HEK293 (cell line): ENCODE measurements around the gene CACNA1C.

Experiments
- CTCF ChIA-PET: fragments of 350-600 bp; formaldehyde crosslinking; extraction: SDS; loops from one replicate; lab custom pipeline; 2021; ENCODE audit warnings: antibody characterized with exemption; lab: Yijun Ruan, JAX
- POLR2A ChIA-PET: fragments of 300-600 bp; formaldehyde crosslinking; extraction: SDS; loops from one replicate; lab custom pipeline; 2020; ENCODE audit warnings: antibody characterized with exemption, inconsistent platforms; lab: Yijun Ruan, JAX
- H3K27ac ChIP-seq: fragments of 200-500 bp; sonication (Bioruptor generic); 2 replicates; pipeline ENCODE4 v1.5.1; 2014; ENCODE audit warnings: low read depth, low read length, control low read depth, inconsistent platforms; ENCODE audit errors: extremely low read depth
- H3K36me3 ChIP-seq, 2 experiments: fragments of 200-500 bp in 1 of 2; sonication (Bioruptor generic) in 1 of 2; 1 replicate in 1 of 2; 2 replicates in 1 of 2; pipeline ENCODE4 v1.5.1; 2014 to 2017; ENCODE audit warnings: inconsistent platforms in 2 of 2, low read length in 2 of 2; ENCODE audit not compliant: control insufficient read depth in 2 of 2, insufficient read depth in 1 of 2
- H3K4me1 ChIP-seq: fragments of 200-500 bp; sonication (Bioruptor generic); 2 replicates; pipeline ENCODE4 v1.5.1; 2014; ENCODE audit warnings: mild to moderate bottlenecking, low read length, inconsistent platforms; ENCODE audit not compliant: control insufficient read depth, insufficient read depth
- H3K4me3 ChIP-seq: 2 replicates; pipeline ENCODE4 v1.5.1; 2011; ENCODE audit warnings: low read depth, mild to moderate bottlenecking, control low read depth, low read length, moderate library complexity
- H3K9me3 ChIP-seq: fragments of 200-500 bp; sonication (Bioruptor generic); 2 replicates; pipeline ENCODE4 v1.5.1; 2014; ENCODE audit warnings: low read depth, low read length, inconsistent platforms; ENCODE audit not compliant: control insufficient read depth, insufficient read depth
- GFI1B ChIP-seq: fragments of 450-650 bp; formaldehyde crosslinking; IDR thresholded peaks from 2 replicates; pipeline ENCODE4 v1.5.1; 2016; ENCODE audit warnings: missing biosample characterization, missing genetic modification characterization
- HOXA7 ChIP-seq: sonication (generic); formaldehyde crosslinking; IDR thresholded peaks from 2 replicates; pipeline ENCODE4 v1.8.1; 2022; ENCODE audit warnings: missing genetic modification reagents, borderline replicate concordance
- ZBTB21 ChIP-seq: fragments of 450-650 bp; formaldehyde crosslinking; IDR thresholded peaks from 2 replicates; pipeline ENCODE4 v1.5.1; 2017; ENCODE audit warnings: missing biosample characterization, missing genetic modification characterization
- ZFHX2 ChIP-seq: fragments of 450-650 bp; formaldehyde crosslinking; conservative IDR thresholded peaks from 2 replicates; pipeline ENCODE4 v1.5.1; 2016; ENCODE audit warnings: missing biosample characterization, missing genetic modification characterization
- ZFP37 ChIP-seq: fragments of 450-650 bp; formaldehyde crosslinking; IDR thresholded peaks from 2 replicates; pipeline ENCODE4 v1.5.1; 2016; ENCODE audit warnings: missing biosample characterization, missing genetic modification characterization
- ZNF155 ChIP-seq: fragments of 450-650 bp; formaldehyde crosslinking; IDR thresholded peaks from 2 replicates; pipeline ENCODE4 v1.5.1; 2016; ENCODE audit warnings: missing biosample characterization, missing genetic modification characterization
- ZNF175 ChIP-seq: fragments of 450-650 bp; formaldehyde crosslinking; IDR thresholded peaks from 2 replicates; pipeline ENCODE4 v1.5.1; 2016; ENCODE audit warnings: missing biosample characterization, missing genetic modification characterization
- ZNF211 ChIP-seq: fragments of 450-650 bp; formaldehyde crosslinking; IDR thresholded peaks from 2 replicates; pipeline ENCODE4 v1.5.1; 2016; ENCODE audit warnings: low read depth, missing biosample characterization, missing genetic modification characterization
- ZNF266 ChIP-seq: fragments of 450-650 bp; formaldehyde crosslinking; IDR thresholded peaks from 2 replicates; pipeline ENCODE4 v1.5.1; 2016; ENCODE audit warnings: missing biosample characterization, missing genetic modification characterization, low read depth
- ZNF280D ChIP-seq: fragments of 450-650 bp; formaldehyde crosslinking; IDR thresholded peaks from 2 replicates; pipeline ENCODE4 v1.5.1; 2016; ENCODE audit warnings: missing biosample characterization, missing genetic modification characterization
- ZNF311 ChIP-seq: fragments of 450-650 bp; formaldehyde crosslinking; IDR thresholded peaks from 2 replicates; pipeline ENCODE4 v1.5.1; 2017; ENCODE audit warnings: missing biosample characterization, missing genetic modification characterization, borderline replicate concordance
- ZNF398 ChIP-seq: fragments of 450-650 bp; formaldehyde crosslinking; IDR thresholded peaks from 2 replicates; pipeline ENCODE4 v1.5.1; 2017; ENCODE audit warnings: missing biosample characterization, missing genetic modification characterization
- ZNF416 ChIP-seq: fragments of 450-650 bp; formaldehyde crosslinking; IDR thresholded peaks from 2 replicates; pipeline ENCODE4 v1.5.1; 2016; ENCODE audit warnings: missing biosample characterization, missing genetic modification characterization
- ZNF488 ChIP-seq: fragments of 450-650 bp; formaldehyde crosslinking; IDR thresholded peaks from 2 replicates; pipeline ENCODE4 v1.5.1; 2016; ENCODE audit warnings: missing biosample characterization, missing genetic modification characterization
- ZNF529 ChIP-seq: fragments of 450-650 bp; formaldehyde crosslinking; IDR thresholded peaks from 2 replicates; pipeline ENCODE4 v1.5.1; 2017; ENCODE audit warnings: missing genetic modification characterization, missing biosample characterization; ENCODE audit not compliant: insufficient replicate concordance
- ZNF677 ChIP-seq: fragments of 450-650 bp; IDR thresholded peaks from 2 replicates; pipeline ENCODE4 v1.5.0; 2018; ENCODE audit warnings: missing biosample characterization, mild to moderate bottlenecking, missing genetic modification characterization, moderate library complexity
- ZNF791 ChIP-seq: fragments of 450-650 bp; formaldehyde crosslinking; IDR thresholded peaks from 2 replicates; pipeline ENCODE4 v1.5.1; 2016; ENCODE audit warnings: missing biosample characterization, missing genetic modification characterization
- ZNF830 ChIP-seq: fragments of 450-650 bp; IDR thresholded peaks from 2 replicates; pipeline ENCODE4 v1.5.0; 2018; ENCODE audit warnings: missing biosample characterization, missing genetic modification characterization, low read depth, mild to moderate bottlenecking, moderate library complexity
- ZSCAN18 ChIP-seq: fragments of 450-650 bp; formaldehyde crosslinking; IDR thresholded peaks from 2 replicates; pipeline ENCODE4 v1.5.1; 2016; ENCODE audit warnings: missing biosample characterization, missing genetic modification characterization

CACNA1C gene

GRCh38 chr12:2355604-2356003 lies 302.8 kb downstream of the CACNA1C start:
- no peak overlapping the region for H3K27ac ChIP-seq
- no peaks in the 10 kb centered on the region for H3K4me1 ChIP-seq

More at GRCh38 chr12:2355604-2356003, 302.8 kb downstream of the CACNA1C start:
- Histone ChIP-seq H3K9me3 (no peaks in the 10 kb centered on the region), H3K36me3 (no peaks in the 10 kb centered on the region), H3K4me3 (no peak overlapping the region)
- POLR2A ChIA-PET = no interaction called here
- CTCF ChIA-PET = interaction anchor here (0.5 to 0.6 kb wide), 2 partner anchors 13 to 79 kb away, joined by 4 read pairs; no protein-coding TSS in a partner anchor
- TF ChIP-seq ZNF211 (tag by site-specific recombination) (no peak), ZSCAN18 (tag by site-specific recombination) (no peak), ZNF416 (tag by site-specific recombination) (no peak), ZNF529 (tag by site-specific recombination) (no peak), ZNF175 (tag by site-specific recombination) (no peak), ZNF280D (no peak), ZBTB21 (tag by site-specific recombination) (no peak), HOXA7 (CRISPR knock-in tag) (no peak), ZNF266 (no peak), ZFHX2 (tag by site-specific recombination) (no peak), ZNF830 (tag by site-specific recombination) (no peak), ZNF488 (no peak), ZNF677 (tag by site-specific recombination) (no peak), ZFP37 (tag by site-specific recombination) (no peak), ZNF311 (tag by site-specific recombination) (no peak), ZNF791 (no peak), ZNF398 (tag by site-specific recombination) (no peak), GFI1B (tag by site-specific recombination) (no peak), ZNF155 (tag by site-specific recombination) (no peak)
- TF ChIP-seq, all 188 proteins: peak for 0
